OCI-LY7 (cell line): Measurements from ENCODE around the gene CCDC9B.

Source experiments
- CTCF ChIP-seq: fragments of 200-600 bp; sonication (generic); conservative IDR thresholded peaks from 2 replicates; pipeline ENCODE4 v1.5.1; 2014; ENCODE audit warnings: mild to moderate bottlenecking, antibody characterized with exemption, low read length, moderate library complexity, mixed read lengths
- EZH2phosphoT487 ChIP-seq: fragments of 200-600 bp; sonication (generic); IDR thresholded peaks from 2 replicates; pipeline ENCODE4 v1.6.1; 2018; ENCODE audit warnings: low read depth, borderline replicate concordance, mild to moderate bottlenecking, mixed run types, antibody characterized with exemption, low read length, moderate library complexity, mixed read lengths

- TF ChIP-seq CTCF (no peak), EZH2phosphoT487 (no peak)
Observed at GRCh38 chr15:40367371-40367685, 26.6 kb upstream of the CCDC9B start.
